Smooth muscle cell (in vitro differentiated cells): ENCODE measurements around the gene RMC1. TPM values are rescaled to one million over a fixed set of nuclear protein-coding genes. Genes with fewer than 3 reads are reported as not detected.

ENCODE experiments used
- DNase-seq: peaks from one replicate; lab custom pipeline; 2025; ENCODE audit not compliant: unreplicated experiment; lab: John Stamatoyannopoulos, UW
- H2AFZ ChIP-seq: fragments of 200-600 bp; sonication (generic); 2 replicates; pipeline ENCODE4 v1.6.0; 2016; ENCODE audit warnings: antibody characterized with exemption, low read depth, mild to moderate bottlenecking
- H3F3A ChIP-seq: fragments of 200-600 bp; sonication (generic); 2 replicates; pipeline ENCODE4 v1.6.0; 2017; ENCODE audit warnings: antibody characterized with exemption, low read depth
- H3K27ac ChIP-seq: fragments of 200-600 bp; sonication (generic); 2 replicates; pipeline ENCODE4 v1.5.1; 2016; ENCODE audit warnings: low read depth, mild to moderate bottlenecking
- H3K27me3 ChIP-seq: fragments of 200-600 bp; sonication (generic); 2 replicates; pipeline ENCODE4 v1.6.1; 2016; ENCODE audit warnings: low read depth, mild to moderate bottlenecking
- H3K36me3 ChIP-seq: fragments of 200-600 bp; sonication (generic); 2 replicates; pipeline ENCODE4 v1.5.1; 2016; ENCODE audit warnings: low read depth
- H3K4me1 ChIP-seq: fragments of 200-600 bp; sonication (generic); 2 replicates; pipeline ENCODE4 v1.5.1; 2016; ENCODE audit warnings: low read depth
- H3K4me2 ChIP-seq: fragments of 200-600 bp; sonication (generic); 2 replicates; pipeline ENCODE4 v1.6.0; 2016; ENCODE audit warnings: mild to moderate bottlenecking
- H3K4me3 ChIP-seq: fragments of 200-600 bp; sonication (generic); 2 replicates; pipeline ENCODE4 v1.5.1; 2016; ENCODE audit warnings: mild to moderate bottlenecking
- H3K79me2 ChIP-seq: fragments of 200-600 bp; sonication (generic); 2 replicates; pipeline ENCODE4 v1.6.0; 2016; ENCODE audit warnings: low read depth, mild to moderate bottlenecking
- H3K9ac ChIP-seq: fragments of 200-600 bp; sonication (generic); 2 replicates; pipeline ENCODE4 v1.6.0; 2016; ENCODE audit warnings: low read depth
- H3K9me3 ChIP-seq: fragments of 200-600 bp; sonication (generic); replicated peaks from 2 replicates; pipeline ENCODE4 v1.5.1; 2016; ENCODE audit warnings: low read depth
- H4K20me1 ChIP-seq: fragments of 200-600 bp; sonication (generic); 2 replicates; pipeline ENCODE4 v1.6.0; 2016; ENCODE audit warnings: low read depth
- CTCF ChIP-seq: fragments of 200-600 bp; sonication (generic); IDR thresholded peaks from 2 replicates; pipeline ENCODE4 v1.5.1; 2017; ENCODE audit warnings: borderline replicate concordance, mild to moderate bottlenecking, antibody characterized with exemption; ENCODE audit not compliant: insufficient read depth, poor library complexity, severe bottlenecking
- WGBS: methylation state at CpG from one replicate; pipeline ENCODE4 v1.1.7; 2016; ENCODE audit warnings: low lambda C conversion rate; 5-methylcytosine and 5-hydroxymethylcytosine counted together
- polyA plus RNA-seq: library from polyadenylated mRNA; unstranded; fragments of >200 nt; fragmentation: Nextera tagmentation; extraction: Ambion mirVana; gene quantifications from 2 replicates; pipeline ENCODE4 v1.2.1, GENCODE V29; 2016
- total RNA-seq: library from RNA; depleted of rRNA; stranded (reverse); fragments of >200 nt; gene quantifications from 2 replicates; pipeline ENCODE4 v1.2.3, GENCODE V29; 2014

RMC1 gene
- total and polyA plus RNA-seq, 2 experiments from 2014 or later, result 20.6 to 20.7 TPM

- H2AFZ ChIP-seq, result no peak overlapping the region
Observed at GRCh38 chr18:23458830-23459529, 44.3 kb upstream of the RMC1 start.

GRCh38 chr18:23459530-23459921, 43.8 kb upstream of the RMC1 start:
- H3K4me2 ChIP-seq, result no peak overlapping the region
- H3K4me1 ChIP-seq, result peaks cover 4% of the 10 kb centered on the region
- no peak overlapping the region for H3K9ac ChIP-seq
- peaks cover 12% of the 10 kb centered on the region for H3K36me3 ChIP-seq
- TF ChIP-seq CTCF, result no peak
- H3K27ac ChIP-seq, result no peak overlapping the region
- peaks cover 90% of the 10 kb centered on the region for H3K79me2 ChIP-seq
- H3K4me3 ChIP-seq, result no peak overlapping the region
- WGBS, result 96% methylated on average over 7 of the region's 7 CpGs
- H3K9me3 ChIP-seq, result no peaks in the 10 kb centered on the region
- no peaks in the 10 kb centered on the region for H3F3A ChIP-seq
- DNase-seq, result no peak
- H4K20me1 ChIP-seq, result peaks cover 100% of the 10 kb centered on the region
- H3K27me3 ChIP-seq, result no peaks in the 10 kb centered on the region
- H2AFZ ChIP-seq, result no peak overlapping the region

More at GRCh38 chr18:23458830-23459529, 44.3 kb upstream of the RMC1 start:
- H3K4me3 ChIP-seq, result no peak overlapping the region
- H3K36me3 ChIP-seq, result peaks cover 6% of the 10 kb centered on the region
- no peak overlapping the region for H3K27ac ChIP-seq
- peaks cover 100% of the 10 kb centered on the region for H4K20me1 ChIP-seq
- H3K9me3 ChIP-seq, result no peaks in the 10 kb centered on the region
- 95% methylated on average over 3 of the region's 3 CpGs for WGBS
- no peak for TF ChIP-seq CTCF
- H3K27me3 ChIP-seq, result no peaks in the 10 kb centered on the region
- no peak for DNase-seq
- H3K9ac ChIP-seq, result no peak overlapping the region
- H3K4me1 ChIP-seq, result peaks cover 9% of the 10 kb centered on the region
- H3F3A ChIP-seq, result no peaks in the 10 kb centered on the region
- H3K4me2 ChIP-seq, result no peak overlapping the region
- peaks cover 91% of the 10 kb centered on the region for H3K79me2 ChIP-seq

- no peak overlapping the region for H3K27ac ChIP-seq
- no peak overlapping the region for H3K4me2 ChIP-seq
- H3K27me3 ChIP-seq, result no peaks in the 10 kb centered on the region
- no peak overlapping the region for H2AFZ ChIP-seq
- H3K79me2 ChIP-seq, result peaks cover 80% of the 10 kb centered on the region
- H3K9me3 ChIP-seq, result no peaks in the 10 kb centered on the region
- no peak overlapping the region for H3K4me3 ChIP-seq
- H3F3A ChIP-seq, result no peaks in the 10 kb centered on the region
- H3K36me3 ChIP-seq, result peaks cover 16% of the 10 kb centered on the region
- DNase-seq, result no peak
- 100% methylated on average over 2 of the region's 2 CpGs for WGBS
- no peak overlapping the region for H3K9ac ChIP-seq
- H4K20me1 ChIP-seq, result peaks cover 100% of the 10 kb centered on the region
- no peak for TF ChIP-seq CTCF
- no peaks in the 10 kb centered on the region for H3K4me1 ChIP-seq
Observed at GRCh38 chr18:23460285-23461273, 42.7 kb upstream of the RMC1 start.
